CD4-positive, alpha-beta memory T cell (primary cell): Measurements from ENCODE around the gene FGB. TPM values are rescaled to one million over a fixed set of nuclear protein-coding genes. Genes with fewer than 3 reads are reported as not detected.

Source experiments
- CTCF ChIA-PET: fragments of 350-600 bp; sonication (Branson Sonifier 250); formaldehyde crosslinking; loops from one replicate; lab custom pipeline; 2021; ENCODE audit warnings: inconsistent platforms; ENCODE audit not compliant: partially characterized antibody; lab: Charles Lee
- POLR2A ChIA-PET: fragments of 350-600 bp; sonication (Branson Sonifier 250); formaldehyde crosslinking; loops from one replicate; lab custom pipeline; 2021; ENCODE audit not compliant: partially characterized antibody; lab: Charles Lee
- DNase-seq, 5 donors: peaks; one replicate each; pipeline versions ENCODE4 v3.0.0 to v3.0.0-alpha.2; 2020 to 2022; ENCODE audit warnings: mixed read lengths in 1 of 5
- H3K27ac ChIP-seq: one replicate; pipeline ENCODE4 v1.7.0; 2013; ENCODE audit warnings: low read depth, low read length
- H3K27me3 ChIP-seq: 2 replicates; pipeline ENCODE4 v1.7.0; 2013; ENCODE audit warnings: mild to moderate bottlenecking, low read length, moderate library complexity; ENCODE audit not compliant: insufficient read depth
- H3K36me3 ChIP-seq: 2 replicates; pipeline ENCODE4 v1.7.0; 2013; ENCODE audit warnings: mild to moderate bottlenecking, low read length, moderate library complexity; ENCODE audit not compliant: insufficient read depth
- H3K4me1 ChIP-seq: 2 replicates; pipeline ENCODE4 v1.7.0; 2013; ENCODE audit warnings: mild to moderate bottlenecking, low read length, moderate library complexity; ENCODE audit not compliant: insufficient read depth
- H3K4me3 ChIP-seq, 2 donors: one replicate each; pipeline ENCODE4 v1.7.0; 2013; ENCODE audit warnings: low read length in 2 of 2, mild to moderate bottlenecking in 1 of 2
- H3K9me3 ChIP-seq, 2 donors: one replicate each; pipeline ENCODE4 v1.7.0; 2013; ENCODE audit warnings: low read length in 2 of 2, control low read depth in 1 of 2; ENCODE audit not compliant: control insufficient read depth in 1 of 2
- H3K27ac Mint-ChIP-seq, 7 donors: one replicate each; pipeline ENCODE4 v1.8.0; 2020 to 2021; ENCODE audit warnings: mixed read lengths in 7 of 7, mild to moderate bottlenecking in 6 of 7, inconsistent platforms in 3 of 7, moderate library complexity in 3 of 7
- H3K27me3 Mint-ChIP-seq, 2 donors: one replicate each; pipeline ENCODE4 v1.8.0; 2020 to 2021; ENCODE audit warnings: mixed read lengths in 2 of 2
- H3K36me3 Mint-ChIP-seq, 2 donors: one replicate each; pipeline ENCODE4 v1.8.0; 2020 to 2021; ENCODE audit warnings: mixed read lengths in 2 of 2, inconsistent platforms in 1 of 2, mild to moderate bottlenecking in 1 of 2
- H3K4me1 Mint-ChIP-seq, 4 donors: one replicate each; pipeline ENCODE4 v1.8.0; 2020 to 2021; ENCODE audit warnings: mixed read lengths in 4 of 4, mild to moderate bottlenecking in 1 of 4
- H3K4me3 Mint-ChIP-seq, 8 donors: one replicate each; pipeline ENCODE4 v1.8.0; 2020 to 2021; ENCODE audit warnings: mixed read lengths in 8 of 8, mild to moderate bottlenecking in 7 of 8, moderate library complexity in 6 of 8, inconsistent platforms in 3 of 8
- H3K9me3 Mint-ChIP-seq, 8 donors: one replicate each; pipeline ENCODE4 v1.8.0; 2020 to 2021; ENCODE audit warnings: mixed read lengths in 8 of 8, mild to moderate bottlenecking in 5 of 8, inconsistent platforms in 3 of 8, moderate library complexity in 1 of 8
- intact Hi-C: fragments of 100-400 bp; cut with micrococcal nuclease; formaldehyde crosslinking; loops from one replicate; pipeline ENCODE4 v1.15.1; 2023
- polyA plus RNA-seq, 2 donors: library from polyadenylated mRNA; unstranded; fragments of 300-500 nt; fragmentation: Illumina TruSeq; gene quantifications; one replicate each; pipeline ENCODE4 v1.2.3, GENCODE V29; 2021
- total RNA-seq, 2 experiments: library from RNA; stranded (reverse); gene quantifications; one replicate each; pipeline ENCODE4 v1.2.3, GENCODE V29; 2021

Gene FGB
- total and polyA plus RNA-seq, 4 experiments from 2014 or later: not detected

- H3K27me3 ChIP-seq: no peaks in the 10 kb centered on the region
- Mint-ChIP-seq H3K4me1 (peaks cover 0 to 2% (median 0%) of the 10 kb centered on the region in 4 donors), H3K27ac (no peak overlapping the region), H3K36me3 (no peaks in the 10 kb centered on the region), H3K9me3 (no peaks in the 10 kb centered on the region), H3K4me3 (no peak overlapping the region), H3K27me3 (peaks cover 8 to 13% of the 10 kb centered on the region in 2 donors)
- POLR2A ChIA-PET: no interaction called here
- no peaks in the 10 kb centered on the region for H3K36me3 ChIP-seq
- no peaks in the 10 kb centered on the region for H3K9me3 ChIP-seq
- intact Hi-C loops: no loop called here
- no peaks in the 10 kb centered on the region for H3K4me1 ChIP-seq
- H3K4me3 ChIP-seq: no peak overlapping the region
- H3K27ac ChIP-seq: no peak overlapping the region
- DNase-seq: no peak
- CTCF ChIA-PET: interaction anchor here (0.7 to 0.8 kb wide), 2 partner anchors 8 to 15 kb away, joined by 3 read pairs; no protein-coding TSS in a partner anchor
Measured at GRCh38 chr4:154586296-154587033, 23.7 kb downstream of the FGB start.

- Histone ChIP-seq H3K27ac (no peak overlapping the region), H3K4me1 (no peaks in the 10 kb centered on the region), H3K4me3 (no peak overlapping the region), H3K36me3 (no peaks in the 10 kb centered on the region), H3K27me3 (no peaks in the 10 kb centered on the region), H3K9me3 (no peaks in the 10 kb centered on the region)
- POLR2A ChIA-PET: no interaction called here
- Mint-ChIP-seq H3K27ac (no peak overlapping the region), H3K36me3 (no peaks in the 10 kb centered on the region), H3K4me1 (peaks cover 0 to 2% (median 0%) of the 10 kb centered on the region in 4 donors), H3K9me3 (no peaks in the 10 kb centered on the region), H3K4me3 (no peak overlapping the region), H3K27me3 (peaks cover 10 to 17% of the 10 kb centered on the region in 2 donors)
- DNase-seq: no peak
- CTCF ChIA-PET: interaction anchor here (1.0 kb wide), 1 partner anchor 30 kb away, joined by 3 read pairs; no protein-coding TSS in a partner anchor
- intact Hi-C loops: no loop called here
Measured at GRCh38 chr4:154588198-154588597, 25.4 kb downstream of the FGB start.

- Mint-ChIP-seq H3K4me3 (no peak overlapping the region), H3K4me1 (peaks cover 0 to 2% (median 0%) of the 10 kb centered on the region in 4 donors), H3K9me3 (no peaks in the 10 kb centered on the region), H3K36me3 (no peaks in the 10 kb centered on the region), H3K27me3 (peaks cover 13 to 19% of the 10 kb centered on the region in 2 donors), H3K27ac (no peak overlapping the region)
- H3K27ac ChIP-seq: no peak overlapping the region
- no peak for DNase-seq
- ChIA-PET POLR2A (no interaction called here), CTCF (no interaction called here)
- H3K36me3 ChIP-seq: no peaks in the 10 kb centered on the region
- H3K4me1 ChIP-seq: no peaks in the 10 kb centered on the region
- no peaks in the 10 kb centered on the region for H3K9me3 ChIP-seq
- intact Hi-C loops: no loop called here
- H3K27me3 ChIP-seq: no peaks in the 10 kb centered on the region
- no peak overlapping the region for H3K4me3 ChIP-seq
Measured at GRCh38 chr4:154589296-154590197, 26.7 kb downstream of the FGB start.

- Histone ChIP-seq H3K4me3 (no peak within 1 kb of the TSS), H3K27ac (no peak within 1 kb of the TSS), H3K4me1 (no peaks in the 10 kb centered on the region), H3K36me3 (no peaks in the 10 kb centered on the region), H3K9me3 (no peaks in the 10 kb centered on the region), H3K27me3 (no peaks in the 10 kb centered on the region)
- DNase-seq: no peak
- H3K27ac Mint-ChIP-seq: no peak within 1 kb of the TSS
- POLR2A ChIA-PET: no interaction called here
- peaks cover 0 to 2% (median 0%) of the 10 kb centered on the region in 4 donors for H3K4me1 Mint-ChIP-seq
- intact Hi-C loops: no loop called here
- peaks cover 13 to 19% of the 10 kb centered on the region in 2 donors for H3K27me3 Mint-ChIP-seq
- no peaks in the 10 kb centered on the region for H3K36me3 Mint-ChIP-seq
- CTCF ChIA-PET: no interaction called here
- H3K4me3 Mint-ChIP-seq: no peak within 1 kb of the TSS
- H3K9me3 Mint-ChIP-seq: no peaks in the 10 kb centered on the region
Measured at GRCh38 chr4:154590329-154591006, 27.7 kb downstream of the FGB start, which contains the start of gene FGA. FGA (minus strand) TSS chr4:154590742; CDS start chr4:154590687, 55 bp downstream.

GRCh38 chr4:154591890-154592289, 29.1 kb downstream of the FGB start:
- intact Hi-C loops: no loop called here
- Histone ChIP-seq H3K27ac (no peak overlapping the region), H3K9me3 (no peaks in the 10 kb centered on the region), H3K4me1 (no peaks in the 10 kb centered on the region), H3K27me3 (no peaks in the 10 kb centered on the region), H3K4me3 (no peak overlapping the region), H3K36me3 (no peaks in the 10 kb centered on the region)
- ChIA-PET CTCF (no interaction called here), POLR2A (no interaction called here)
- DNase-seq: no peak
- H3K27ac Mint-ChIP-seq: no peak overlapping the region
- peaks cover 11 to 14% of the 10 kb centered on the region in 2 donors for H3K27me3 Mint-ChIP-seq
- peaks cover 0 to 2% (median 0%) of the 10 kb centered on the region in 4 donors for H3K4me1 Mint-ChIP-seq
- no peaks in the 10 kb centered on the region for H3K36me3 Mint-ChIP-seq
- H3K4me3 Mint-ChIP-seq: no peak overlapping the region
- no peaks in the 10 kb centered on the region for H3K9me3 Mint-ChIP-seq

- Mint-ChIP-seq H3K4me3 (no peak overlapping the region), H3K27me3 (peaks cover 10% of the 10 kb centered on the region in 2 donors), H3K36me3 (no peaks in the 10 kb centered on the region), H3K27ac (no peak overlapping the region), H3K4me1 (no peaks in the 10 kb centered on the region), H3K9me3 (no peaks in the 10 kb centered on the region)
- CTCF ChIA-PET: interaction anchor here (1.0 to 1.1 kb wide), 2 partner anchors 8 to 26 kb away, joined by 3 read pairs; no protein-coding TSS in a partner anchor
- DNase-seq: no peak
- H3K4me1 ChIP-seq: no peaks in the 10 kb centered on the region
- no peak overlapping the region for H3K4me3 ChIP-seq
- no peaks in the 10 kb centered on the region for H3K27me3 ChIP-seq
- no peaks in the 10 kb centered on the region for H3K36me3 ChIP-seq
- H3K27ac ChIP-seq: no peak overlapping the region
- POLR2A ChIA-PET: no interaction called here
- intact Hi-C loops: no loop called here
- no peaks in the 10 kb centered on the region for H3K9me3 ChIP-seq
Measured at GRCh38 chr4:154593868-154594267, 31.1 kb downstream of the FGB start.
